GM21717 (cell line): Measurements from ENCODE around the gene KMT2A.
"Not testable (repeated sequence)": the region's sequence is repeated elsewhere in the genome, so short reads cannot be mapped to it uniquely, and the experiment has no call there.

Experiments used
- ATAC-seq: cut with Tn5 transposase; IDR thresholded peaks from one replicate; pipeline ENCODE4 v1.9.1; 2021; ENCODE audit warnings: mild to moderate bottlenecking, moderate library complexity; ENCODE audit not compliant: unreplicated experiment

KMT2A gene

GRCh38 chr11:118435893-118436624, at the start of gene KMT2A:
Gene KMT2A, plus strand, starts transcription at chr11:118436492. Its CDS starts 21 bp downstream, at chr11:118436513.
- ATAC-seq, result peak; percentile 32

GRCh38 chr11:118396097-118396501, 40.2 kb upstream of the KMT2A start:
- no peak for ATAC-seq

- ATAC-seq, result no peak
Measured at GRCh38 chr11:118397448-118397847, 38.8 kb upstream of the KMT2A start.

GRCh38 chr11:118398791-118399559, 37.3 kb upstream of the KMT2A start:
- ATAC-seq, result no peak

GRCh38 chr11:118401151-118401879, 35.0 kb upstream of the KMT2A start, which contains the start of gene ATP5MG:
Gene ATP5MG, plus strand, starts transcription at chr11:118401606. Its CDS starts 60 bp downstream, at chr11:118401666.
- peak; percentile 57 for ATAC-seq

DNA sequence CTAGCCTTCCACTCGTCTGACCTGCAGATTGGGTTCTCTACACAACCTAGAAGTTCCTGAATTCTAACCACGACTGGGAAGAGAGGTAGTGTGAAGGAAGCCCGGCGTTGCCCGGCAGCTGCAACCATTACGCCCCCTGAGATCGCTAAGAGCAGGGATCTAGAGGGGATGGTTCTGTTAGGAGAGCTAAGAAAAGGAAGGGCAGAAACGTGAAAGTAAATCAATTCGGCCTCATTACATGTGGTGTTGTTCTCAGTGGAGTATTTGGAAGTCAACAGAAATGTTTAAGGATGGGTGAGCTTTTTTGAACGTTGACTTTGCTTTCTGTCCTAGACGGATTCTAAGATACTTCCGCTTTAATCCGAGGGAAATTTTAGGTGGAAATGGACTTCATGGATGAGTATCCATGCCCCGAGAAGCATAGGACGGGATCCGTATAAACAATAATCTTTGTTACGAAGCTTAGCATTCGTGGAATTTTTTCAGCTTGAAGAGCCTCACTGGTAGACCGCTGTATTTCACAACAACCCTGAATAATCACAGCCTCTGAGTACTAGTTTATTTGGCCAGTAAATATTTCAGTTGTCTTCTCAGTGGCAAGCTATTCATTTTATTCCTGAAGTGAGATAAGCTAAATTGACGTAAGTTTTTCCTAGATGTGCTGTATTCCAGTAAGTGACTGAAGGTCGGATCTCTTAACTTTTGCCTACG, 34.3 kb upstream of the KMT2A start:
- no peak for ATAC-seq

DNA sequence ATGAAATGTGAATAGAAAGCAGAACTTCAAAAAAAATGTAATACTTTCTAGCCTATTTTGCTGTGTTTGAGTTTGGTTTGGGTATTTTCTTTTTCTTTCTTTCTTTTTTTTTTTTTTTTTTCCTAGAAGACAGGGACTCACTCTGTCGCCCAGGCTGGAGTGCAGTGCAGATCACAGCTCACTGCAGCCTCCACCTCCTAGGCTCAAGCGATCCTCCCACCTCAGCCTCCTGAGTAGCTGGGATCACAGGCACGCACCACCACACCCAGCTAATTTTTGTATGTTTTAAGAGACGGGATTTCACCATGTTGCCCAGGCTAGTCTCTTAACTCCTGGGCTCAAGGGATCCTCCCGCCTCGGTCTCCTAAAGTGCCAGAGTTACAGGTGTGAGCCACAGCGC, 33.7 kb upstream of the KMT2A start:
- ATAC-seq, result not testable (repeated sequence)

GRCh38 chr11:118406599-118407166, 29.6 kb upstream of the KMT2A start:
- ATAC-seq, result no peak

DNA sequence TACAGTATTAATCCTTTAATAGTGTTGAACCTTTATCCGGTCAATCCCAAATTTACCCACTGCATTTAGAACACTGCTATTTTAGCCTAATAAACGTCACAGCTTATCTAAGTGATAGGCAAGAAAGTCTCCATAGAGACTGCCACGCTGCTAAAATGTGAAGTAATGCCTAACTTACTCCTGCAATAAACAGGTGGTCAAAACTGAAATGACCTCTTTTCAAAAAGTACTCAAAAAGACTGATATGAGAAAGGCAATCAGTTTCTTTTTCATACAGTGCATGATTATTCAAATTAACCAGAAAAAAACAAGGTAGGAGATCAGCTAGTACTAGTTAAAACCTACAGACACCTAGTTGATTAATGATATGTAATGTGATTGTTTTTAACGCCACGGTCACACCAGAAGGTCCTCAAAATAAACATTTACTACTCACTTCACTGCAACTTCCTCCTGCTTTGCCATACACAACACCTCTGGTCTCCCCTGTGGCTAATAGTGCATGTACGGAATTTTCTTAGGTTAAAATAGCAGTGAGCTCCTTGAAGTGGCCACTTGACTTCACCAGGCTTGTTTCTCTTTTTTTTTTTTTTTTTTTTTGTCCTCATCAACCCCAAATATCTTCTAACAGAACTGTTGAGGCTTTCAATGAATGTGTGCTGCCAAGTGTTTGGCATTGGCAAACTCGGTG, 26.1 kb upstream of the KMT2A start:
- ATAC-seq, result peak; percentile 53

GRCh38 chr11:118411530-118411929, 24.8 kb upstream of the KMT2A start:
- no peak for ATAC-seq

DNA sequence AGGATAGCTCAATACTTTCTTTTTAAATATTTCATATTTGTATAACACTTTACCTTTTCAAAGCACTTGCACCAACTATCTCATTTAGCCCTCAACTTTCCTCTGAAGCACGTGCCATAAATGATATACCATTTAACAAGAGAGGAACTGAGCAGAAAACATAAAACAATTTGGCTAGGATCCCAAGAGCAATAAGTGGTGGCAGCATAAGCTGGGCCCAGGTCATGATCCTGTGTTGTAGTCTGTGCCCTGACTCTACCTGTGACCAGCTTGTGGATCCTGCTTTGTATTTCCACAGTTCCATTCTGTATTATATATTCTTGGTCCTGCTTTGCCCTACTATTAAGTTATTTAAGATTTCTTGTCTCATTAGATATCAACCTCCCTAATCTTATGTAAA, 23.4 kb upstream of the KMT2A start:
- ATAC-seq, result no peak

DNA sequence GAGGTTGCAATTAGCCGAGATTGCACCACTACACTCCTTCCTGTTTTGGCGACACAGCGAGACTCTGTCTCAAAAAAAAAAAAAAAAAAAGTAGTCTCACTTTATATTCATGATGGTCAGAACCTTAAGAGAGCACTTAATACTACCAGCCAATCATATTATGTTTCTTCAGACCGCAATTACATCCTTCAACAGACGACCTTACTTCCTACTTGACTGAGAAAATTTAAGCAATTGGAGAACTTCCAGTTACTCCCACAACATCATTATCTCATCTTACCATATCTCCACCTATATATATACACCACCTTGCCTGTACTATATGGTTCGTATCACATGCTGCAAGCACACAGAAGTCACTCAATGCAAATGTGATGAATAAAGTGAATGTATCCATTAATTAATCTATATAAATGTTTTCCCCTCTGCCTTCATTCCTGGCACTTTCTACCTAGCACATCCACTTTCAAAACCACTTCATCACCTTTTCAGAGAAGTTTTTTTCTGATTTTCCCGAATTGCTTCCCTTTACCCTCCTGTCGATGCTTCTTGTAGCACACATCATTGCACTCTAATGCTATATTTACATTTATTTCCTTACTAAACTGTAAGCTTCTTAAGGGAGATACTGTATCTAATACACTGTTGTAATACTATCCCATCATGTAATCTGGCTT, 21.1 kb upstream of the KMT2A start:
- ATAC-seq, result no peak

DNA sequence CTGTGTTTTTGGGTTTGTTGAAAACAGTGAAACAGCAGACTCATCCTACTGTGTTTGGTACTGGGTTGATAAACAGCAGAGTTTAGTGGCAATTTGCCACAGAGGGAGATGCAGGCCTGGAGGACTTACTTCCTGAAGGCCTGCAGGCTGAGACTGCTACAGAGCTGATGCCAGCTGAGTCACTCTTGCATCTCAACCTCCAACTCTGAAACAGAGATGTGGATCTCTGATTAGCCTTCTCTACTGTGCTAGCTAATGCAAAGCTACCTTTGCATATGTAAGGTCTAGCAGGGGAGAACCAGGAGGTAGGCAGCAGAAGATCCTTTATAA, 20.6 kb upstream of the KMT2A start:
- no peak for ATAC-seq

- ATAC-seq, result not testable (repeated sequence)
Measured at GRCh38 chr11:118416900-118417299, 19.4 kb upstream of the KMT2A start.

GRCh38 chr11:118417801-118418200, 18.5 kb upstream of the KMT2A start:
- no peak for ATAC-seq

DNA sequence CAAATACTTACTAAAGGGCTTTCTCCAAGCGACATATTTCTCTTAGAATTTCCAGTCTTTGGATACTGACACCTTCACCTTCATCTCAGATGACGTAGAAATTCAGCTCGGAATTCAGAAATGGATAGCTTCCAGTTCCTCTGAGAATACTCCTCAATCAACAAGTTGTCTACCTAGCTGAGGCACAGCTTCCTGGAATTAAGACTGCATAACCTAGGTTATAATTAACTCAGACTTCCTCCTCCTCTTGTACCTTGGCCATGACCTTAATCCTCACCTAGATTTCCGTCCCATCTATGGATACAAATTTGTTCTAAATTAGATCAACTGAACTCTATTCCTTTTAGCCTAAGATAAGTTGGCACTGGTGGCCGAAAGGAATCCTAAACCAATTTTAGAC, 17.5 kb upstream of the KMT2A start:
- ATAC-seq, result no peak

DNA sequence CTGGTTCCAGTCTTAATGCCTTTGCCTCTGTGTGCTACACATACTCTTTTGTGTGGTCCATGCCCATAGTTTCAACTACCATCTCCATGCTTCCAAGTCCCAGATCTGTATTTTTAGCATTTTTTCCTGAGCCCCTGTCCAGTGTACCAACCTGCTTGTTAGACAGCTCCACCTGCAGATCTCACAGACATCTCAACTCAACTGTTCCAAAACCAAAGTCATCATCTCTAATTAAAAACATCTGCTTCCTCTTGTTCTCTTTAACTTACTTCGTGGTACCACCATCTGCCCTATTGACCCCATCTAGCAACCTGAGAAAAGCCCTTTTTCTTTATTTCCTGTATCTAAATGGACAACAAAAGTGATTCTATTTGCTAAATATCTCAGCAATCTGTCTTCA, 8.6 kb upstream of the KMT2A start:
- ATAC-seq, result no peak

- ATAC-seq, result no peak
Measured at GRCh38 chr11:118430956-118431355, 5.3 kb upstream of the KMT2A start.

GRCh38 chr11:118434123-118434552, 2.2 kb upstream of the KMT2A start:
- no peak for ATAC-seq
